Retinal pigment epithelial cell (primary cell): ENCODE data around the gene TGM1.

Experiments used
- DNase-seq: peaks from one replicate; pipeline ENCODE4 v3.0.0-alpha.2; 2010; ENCODE audit warnings: low read depth
- H3K4me3 ChIP-seq: 2 replicates; pipeline ENCODE4 v1.5.1; 2011; ENCODE audit warnings: mild to moderate bottlenecking, low read length, control low read depth, moderate library complexity
- CTCF ChIP-seq: conservative IDR thresholded peaks from 2 replicates; pipeline ENCODE4 v1.5.1; 2011; ENCODE audit warnings: low read depth, low read length, control low read depth, inconsistent platforms

Gene TGM1

GRCh38 chr14:24237463-24237955 lies 25.5 kb downstream of the TGM1 start:
- no peak for DNase-seq
- H3K4me3 ChIP-seq: no peak overlapping the region
- no peak for TF ChIP-seq CTCF

- H3K4me3 ChIP-seq: no peak overlapping the region
- TF ChIP-seq CTCF: no peak
- DNase-seq: no peak
Observed at GRCh38 chr14:24236689-24237462, 26.1 kb downstream of the TGM1 start.

- DNase-seq: no peak
- H3K4me3 ChIP-seq: no peak overlapping the region
- TF ChIP-seq CTCF: no peak
Observed at GRCh38 chr14:24235804-24236688, 26.9 kb downstream of the TGM1 start.

GRCh38 chr14:24234095-24235005 lies 28.6 kb downstream of the TGM1 start:
- DNase-seq: no peak
- TF ChIP-seq CTCF: no peak
- no peak overlapping the region for H3K4me3 ChIP-seq

- no peak for DNase-seq
- peak overlapping the region; percentile 89 for H3K4me3 ChIP-seq
- no peak for TF ChIP-seq CTCF
Observed at GRCh38 chr14:24233538-24233866, 29.5 kb downstream of the TGM1 start.

GRCh38 chr14:24232645-24233537 lies 30.1 kb downstream of the TGM1 start, which contains the start of gene GMPR2:
Gene GMPR2 (plus strand): TSS chr14:24232929. CDS start chr14:24233254, 325 bp downstream.
- no peak for TF ChIP-seq CTCF
- no peak for DNase-seq

More at GRCh38 chr14:24232645-24233537, 30.1 kb downstream of the TGM1 start, which contains the start of gene GMPR2:
- peak within 1 kb of the TSS; percentile 89 for H3K4me3 ChIP-seq
